Measurements from ENCODE around the gene KRTAP10-7. TPM values are rescaled to one million over a fixed set of nuclear protein-coding genes. Genes with fewer than 3 reads are reported as not detected.

KRTAP10-7 gene
- total and polyA plus RNA-seq, 9 of the 15 experiments (the other 6 are each of a cell fraction or from before 2014, with no cell fraction given): not detected

DNA sequence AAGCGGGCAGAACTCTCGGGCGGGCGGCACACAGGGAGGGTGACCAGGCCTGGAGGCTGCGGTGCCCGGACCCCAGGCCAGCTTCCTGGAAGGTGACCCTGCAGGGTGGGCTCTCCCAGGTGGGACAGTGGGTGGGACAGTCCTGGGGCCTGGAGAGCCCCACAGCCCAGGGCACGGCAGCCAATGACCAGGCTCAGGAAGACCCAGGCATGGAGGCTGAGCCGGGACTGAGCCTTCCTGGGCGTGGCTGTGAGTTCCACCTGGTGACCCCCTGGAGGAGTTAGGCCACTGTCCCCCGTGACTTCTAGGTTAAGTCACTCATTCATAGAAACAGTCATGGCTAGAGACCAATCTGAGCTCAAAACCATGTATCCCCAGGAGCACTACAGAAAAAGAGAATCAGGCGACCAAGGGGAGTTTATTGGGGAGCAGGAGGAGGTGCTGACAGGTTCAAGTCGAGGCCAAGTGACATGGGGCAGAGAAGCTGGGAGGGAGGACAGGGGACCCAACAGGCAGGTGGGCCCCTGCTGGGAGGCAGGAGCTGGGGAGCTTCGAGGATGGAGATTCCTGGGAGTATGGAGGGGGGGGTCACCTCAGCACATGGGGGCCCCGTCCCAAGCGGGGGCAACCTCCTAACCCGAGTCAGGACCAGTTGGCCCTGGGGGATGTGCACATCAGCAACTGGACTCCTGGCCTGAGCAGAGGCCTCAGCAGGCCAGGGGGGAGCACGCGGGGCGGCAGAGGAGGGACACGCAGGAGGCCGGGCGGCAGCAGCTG, 21.2 kb upstream of the KRTAP10-7 start:
- H3K4me2 ChIP-seq (ENCODE audit: insufficient read depth, low read length): no peak overlapping the region
- no peaks in the 10 kb centered on the region for H4K20me1 ChIP-seq (replicated peaks; ENCODE audit: control insufficient read depth, insufficient read depth, low read length)
- intact Hi-C loops (cut with micrococcal nuclease) (no loop called here), in situ Hi-C loops (cut with MboI) (no loop called here)
- H3K9me1 ChIP-seq (ENCODE audit: control insufficient read depth, insufficient read depth, low read length): no peaks in the 10 kb centered on the region
- H3K27me3 ChIP-seq (ENCODE audit: control insufficient read depth in 2 of 2, insufficient read depth in 2 of 2, low read length in 2 of 2): peaks cover 0 to 27% of the 10 kb centered on the region in 2 experiments; a peak in 3 of 5 replicates
- no peak overlapping the region for H2AFZ ChIP-seq (ENCODE audit: low read depth, low read length)
- H3K27ac ChIP-seq (ENCODE audit: extremely low read depth, low read depth, low read length): no peak overlapping the region
- 2% methylated on average over 20 of the region's 22 CpGs for WGBS (ENCODE audit: insufficient coverage, low coverage, missing lambda C conversion rate)
- H3K9ac ChIP-seq (ENCODE audit: insufficient read depth in 1 of 2, low read depth in 2 of 2, low read length in 2 of 2): no peak overlapping the region
- peaks cover 0 to 4% of the 10 kb centered on the region in 2 experiments; a peak in 2 of 5 replicates for H3K4me1 ChIP-seq (replicated peaks in 1 of 2; ENCODE audit: control insufficient read depth in 2 of 2, insufficient read depth in 2 of 2, low read length in 2 of 2)
- DNase-seq (ENCODE audit: extremely low read depth in 1 of 4, low spot score in 3 of 4): no peak
- TF ChIP-seq MEIS2 (IDR thresholded peaks at IDR 0.05; ENCODE audit: partially characterized antibody) (no peak), CCAR2 (IDR thresholded peaks at IDR 0.05; ENCODE audit: low read depth, low read length) (no peak), C11orf30 (IDR thresholded peaks at IDR 0.05; ENCODE audit: low read depth) (no peak), ZFP36 (IDR thresholded peaks at IDR 0.05; ENCODE audit: low read depth, low read length, partially characterized antibody) (no peak), HNRNPH1 (optimal IDR thresholded peaks at IDR 0.05; ENCODE audit: low read depth, low read length) (no peak), MLLT1 (IDR thresholded peaks at IDR 0.05) (no peak), SP1 (CRISPR knock-in tag; IDR thresholded peaks at IDR 0.05) (no peak)
- BruUV-seq (replicated peaks): no TSS peak
- ChIA-PET POLR2A (interaction anchor here (0.7 kb wide), 1 partner anchor 74 kb away, joined by 4 read pairs; no protein-coding TSS in a partner anchor), CTCF (ENCODE audit: low intra/inter-chr PET ratio) (no interaction called here)
- no peaks in the 10 kb centered on the region for H3K36me3 ChIP-seq (ENCODE audit: control insufficient read depth, insufficient read depth, low read length)
- no peak overlapping the region for H3K4me3 ChIP-seq
- H3K9me3 ChIP-seq (replicated peaks; ENCODE audit: control insufficient read depth, insufficient read depth, low read depth, low read length): peaks cover 3% of the 10 kb centered on the region
- no peak for ATAC-seq
- no peaks in the 10 kb centered on the region for H3K79me2 ChIP-seq (ENCODE audit: control insufficient read depth, insufficient read depth, low read length)
- no peak for FAIRE-seq
